Dedifferentiated amniotic fluid mesenchymal stem cell (primary cell): ENCODE data around the gene RPS5.
A peak's percentile ranks its signal among the peaks of the same experiment; 100 is the strongest.
"Not testable (repeated sequence)": the region's sequence is repeated elsewhere in the genome, so short reads cannot be mapped to it uniquely, and the experiment has no call there.

Source experiments
- DNase-seq: peaks from one replicate; pipeline ENCODE4 v3.0.0-alpha.2; 2016; ENCODE audit errors: extremely low spot score

RPS5 gene

DNA sequence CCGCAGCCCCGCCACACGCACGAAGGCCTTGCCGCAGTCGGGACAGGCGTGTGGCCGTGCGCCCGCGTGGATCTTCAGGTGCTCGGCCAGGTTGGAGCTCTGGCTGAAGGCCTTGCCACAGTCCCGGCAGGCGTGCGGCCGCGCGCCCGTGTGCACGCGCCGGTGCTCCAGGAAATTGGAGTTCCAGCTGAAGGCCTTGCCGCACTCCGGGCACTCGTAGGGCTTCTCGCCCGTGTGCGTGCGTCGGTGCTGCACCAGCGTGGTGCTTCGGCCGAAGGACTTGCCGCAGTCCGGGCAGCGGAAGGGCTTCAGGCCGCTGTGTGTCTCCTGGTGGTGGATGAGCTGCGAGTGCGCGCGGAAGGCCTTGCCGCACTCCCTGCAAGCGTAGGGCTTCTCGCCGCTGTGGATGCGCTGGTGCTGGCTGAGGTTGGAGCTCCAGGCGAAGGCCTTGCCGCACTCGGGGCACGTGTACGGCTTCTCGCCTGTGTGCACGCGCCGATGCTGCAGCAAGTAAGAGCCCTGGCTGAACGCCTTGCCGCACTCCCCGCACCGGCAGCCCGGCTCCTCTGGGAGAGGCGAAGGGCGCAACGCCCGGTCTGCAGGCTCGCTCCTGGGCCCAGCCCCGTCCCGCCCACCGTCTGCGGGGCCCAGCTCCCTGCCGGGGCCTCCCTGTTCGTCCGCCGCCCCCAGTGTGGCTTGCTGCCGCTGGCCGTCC, 30.1 kb upstream of the RPS5 start:
- no peak for DNase-seq

DNA sequence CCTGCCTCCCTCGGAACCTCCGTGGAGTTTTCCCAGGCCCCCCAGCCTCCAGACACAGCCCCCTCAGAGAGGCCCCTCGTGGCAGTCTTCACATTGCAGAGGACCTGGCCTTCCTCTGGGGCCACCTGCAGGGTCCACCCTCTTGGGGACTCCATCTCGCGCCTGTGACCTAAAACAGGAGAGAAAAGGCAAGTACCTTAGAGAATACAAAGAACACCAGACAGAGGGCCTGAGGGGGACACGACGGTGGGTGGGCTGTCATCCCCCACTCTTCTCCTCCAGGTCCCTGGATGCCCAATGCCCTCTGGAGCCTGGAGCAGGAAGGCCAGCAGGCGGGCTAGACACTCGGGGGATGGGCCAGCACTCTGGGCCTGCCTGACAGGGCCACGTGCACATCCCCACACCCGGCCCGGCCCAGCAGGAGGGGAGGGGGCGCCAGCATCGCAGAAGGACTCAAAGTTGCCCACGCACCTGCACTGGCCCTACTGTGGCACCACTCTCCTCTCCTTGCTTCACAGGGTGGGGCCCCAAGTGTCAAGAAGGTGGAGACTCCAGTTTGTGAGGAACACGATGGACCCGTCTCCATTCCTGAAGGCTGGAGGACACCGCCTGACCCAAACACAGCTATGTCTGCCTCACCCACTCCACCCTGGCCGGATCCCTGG, 29.5 kb upstream of the RPS5 start:
- DNase-seq: no peak

DNA sequence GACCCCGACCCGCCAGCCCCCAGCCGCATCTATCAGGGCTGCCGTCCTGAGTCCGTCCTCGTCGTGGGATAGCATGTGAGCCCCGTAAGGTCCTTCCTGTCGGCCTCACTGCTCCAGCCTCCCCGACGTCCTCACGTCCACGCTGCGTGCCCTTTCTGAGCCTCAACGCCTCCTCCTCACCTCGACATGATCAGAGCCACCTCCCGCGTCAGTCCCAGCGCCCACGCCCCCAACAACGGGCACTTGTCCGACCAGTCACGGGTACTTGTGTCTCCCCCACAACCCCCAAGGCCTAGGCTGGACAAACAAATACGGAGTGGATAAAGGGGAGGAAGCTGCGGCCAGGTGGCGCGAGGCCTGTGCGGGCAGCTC, 25.2 kb upstream of the RPS5 start:
- DNase-seq: no peak

DNA sequence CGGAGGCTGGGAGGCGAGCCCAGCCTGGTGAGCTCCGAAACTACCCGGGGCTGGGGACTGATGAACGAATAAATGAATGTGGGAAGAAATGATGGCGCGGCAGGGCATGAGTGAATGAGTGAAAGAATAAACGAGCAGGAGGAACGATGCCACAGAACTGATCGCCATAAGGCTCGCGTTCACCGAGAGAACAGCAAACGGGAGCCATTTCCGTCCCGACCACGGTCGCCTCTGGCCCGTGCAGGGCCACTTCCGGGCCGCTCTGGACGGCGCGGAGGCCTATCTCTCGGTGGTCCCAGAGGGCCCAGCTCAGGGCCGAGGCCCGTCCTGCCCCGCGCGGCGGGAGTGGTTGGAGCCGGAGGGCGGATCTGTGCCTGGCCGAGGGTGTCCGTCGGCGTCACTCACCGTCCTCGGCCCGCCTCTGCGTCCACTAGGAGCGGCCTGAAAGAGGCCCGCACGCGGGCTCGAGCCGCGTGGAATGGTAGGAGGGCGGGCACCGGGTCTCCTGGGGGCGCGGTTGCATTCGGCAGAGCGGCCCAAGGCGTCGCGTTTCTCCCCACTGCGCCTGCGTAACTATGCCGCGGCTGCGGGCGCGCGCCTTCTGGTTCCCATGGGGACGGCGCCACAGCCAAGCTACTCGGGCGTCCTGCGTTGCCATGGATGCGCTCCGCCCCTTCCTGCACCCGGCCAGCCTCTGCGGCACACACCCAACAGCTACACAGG, 24.6 kb upstream of the RPS5 start, which contains the start of gene ZNF497:
Gene ZNF497 (minus strand): TSS at position 480 of the 723 bp plus-strand sequence. CDS start 5,116 bp downstream, outside the sequence.
- peak; percentile 94 for DNase-seq

DNA sequence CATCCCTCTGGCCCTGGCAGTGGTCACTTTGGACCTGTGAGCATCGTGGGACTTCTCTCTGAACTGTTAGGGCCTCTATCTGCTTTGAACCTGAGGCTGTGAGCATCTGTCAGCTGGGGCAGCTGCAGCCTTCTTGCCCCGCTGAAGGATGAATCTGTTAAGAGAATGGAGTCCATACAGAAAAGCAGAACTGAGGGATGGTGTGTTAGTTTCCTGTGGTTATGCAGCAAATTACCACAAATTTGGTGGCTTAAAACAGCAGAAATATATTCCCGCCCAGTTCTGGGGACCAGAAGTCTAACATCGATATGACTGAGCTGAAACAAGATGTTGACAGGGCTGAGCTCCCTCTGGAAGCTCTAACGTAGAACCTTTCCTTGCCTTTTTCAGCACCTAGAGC, 22.9 kb upstream of the RPS5 start:
- DNase-seq: no peak

DNA sequence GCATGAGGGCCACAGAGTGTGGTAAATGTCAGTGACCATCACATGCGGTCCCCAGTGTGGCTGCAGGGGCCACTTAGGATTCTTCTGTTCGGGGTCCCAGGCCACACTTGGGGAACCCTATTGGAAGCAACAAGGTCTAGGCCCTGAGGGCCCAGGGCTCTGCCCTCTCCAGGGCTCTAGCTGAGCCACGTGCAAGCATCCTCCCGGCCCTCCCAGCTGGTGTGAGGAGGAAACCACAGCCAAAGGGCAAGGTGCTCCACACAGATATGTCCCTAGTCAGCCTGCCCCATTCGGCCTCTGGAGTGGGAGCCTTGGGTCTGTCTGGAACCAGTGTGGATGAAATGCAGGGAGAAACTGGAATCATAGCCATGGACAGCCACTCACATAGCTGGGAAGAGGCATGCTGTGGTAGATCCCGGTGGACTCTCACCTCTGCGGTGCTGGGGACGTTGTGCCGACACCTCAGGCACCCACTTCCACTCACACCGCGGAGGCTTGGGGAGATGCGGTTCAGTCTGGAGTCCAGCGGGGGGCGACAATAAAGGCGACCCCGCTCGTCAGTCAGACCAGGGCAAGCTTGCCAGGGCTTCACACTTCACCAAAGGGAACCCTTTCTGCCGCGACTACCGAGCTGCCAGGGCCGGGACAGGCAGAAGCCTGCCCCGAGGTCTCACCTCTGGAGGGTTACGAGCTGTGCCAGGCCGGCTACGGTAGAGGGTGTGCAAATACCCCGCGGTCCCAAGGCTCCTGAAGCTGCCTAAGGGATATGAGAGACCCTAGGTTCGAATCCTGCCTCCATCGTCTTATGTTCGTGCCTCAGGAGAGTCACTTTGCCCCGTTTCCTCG, 20.3 kb upstream of the RPS5 start:
- DNase-seq: no peak

DNA sequence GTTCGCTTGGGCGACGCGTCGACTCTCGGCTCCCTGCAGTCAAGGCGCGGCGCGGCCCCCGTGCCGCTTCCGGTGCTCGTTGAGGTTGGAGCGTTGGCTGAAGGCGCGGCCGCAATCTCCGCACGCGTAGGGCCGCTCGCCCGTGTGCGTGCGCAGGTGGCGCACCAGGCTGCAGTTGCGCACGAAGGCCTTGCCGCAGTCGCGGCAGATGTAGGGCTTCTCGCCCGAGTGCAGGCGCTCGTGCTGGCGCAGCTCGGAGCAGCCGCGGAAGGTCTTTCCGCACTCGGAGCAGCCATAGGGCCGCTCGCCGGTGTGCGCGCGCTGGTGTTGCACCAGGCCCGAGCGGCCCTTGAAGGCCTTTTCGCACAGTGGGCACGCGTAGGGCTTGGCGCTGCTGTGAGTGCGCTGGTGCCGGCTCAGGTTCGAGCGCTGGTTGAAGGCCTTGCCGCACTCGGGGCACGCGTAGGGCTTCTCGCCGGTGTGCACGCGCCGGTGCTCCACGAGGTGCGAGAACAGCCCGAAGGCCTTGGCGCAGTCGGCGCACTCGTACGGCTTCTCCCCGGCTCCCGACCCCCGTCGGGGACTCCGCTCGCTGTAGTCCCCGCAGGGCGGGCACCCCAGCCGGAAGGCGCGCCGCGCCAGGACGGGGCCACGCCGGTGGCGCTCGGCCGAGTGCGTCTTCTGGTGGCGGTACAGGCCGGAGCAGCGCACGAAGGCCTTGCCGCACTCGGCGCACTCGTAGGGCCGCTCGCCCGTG, 19.2 kb upstream of the RPS5 start:
- DNase-seq: no peak

DNA sequence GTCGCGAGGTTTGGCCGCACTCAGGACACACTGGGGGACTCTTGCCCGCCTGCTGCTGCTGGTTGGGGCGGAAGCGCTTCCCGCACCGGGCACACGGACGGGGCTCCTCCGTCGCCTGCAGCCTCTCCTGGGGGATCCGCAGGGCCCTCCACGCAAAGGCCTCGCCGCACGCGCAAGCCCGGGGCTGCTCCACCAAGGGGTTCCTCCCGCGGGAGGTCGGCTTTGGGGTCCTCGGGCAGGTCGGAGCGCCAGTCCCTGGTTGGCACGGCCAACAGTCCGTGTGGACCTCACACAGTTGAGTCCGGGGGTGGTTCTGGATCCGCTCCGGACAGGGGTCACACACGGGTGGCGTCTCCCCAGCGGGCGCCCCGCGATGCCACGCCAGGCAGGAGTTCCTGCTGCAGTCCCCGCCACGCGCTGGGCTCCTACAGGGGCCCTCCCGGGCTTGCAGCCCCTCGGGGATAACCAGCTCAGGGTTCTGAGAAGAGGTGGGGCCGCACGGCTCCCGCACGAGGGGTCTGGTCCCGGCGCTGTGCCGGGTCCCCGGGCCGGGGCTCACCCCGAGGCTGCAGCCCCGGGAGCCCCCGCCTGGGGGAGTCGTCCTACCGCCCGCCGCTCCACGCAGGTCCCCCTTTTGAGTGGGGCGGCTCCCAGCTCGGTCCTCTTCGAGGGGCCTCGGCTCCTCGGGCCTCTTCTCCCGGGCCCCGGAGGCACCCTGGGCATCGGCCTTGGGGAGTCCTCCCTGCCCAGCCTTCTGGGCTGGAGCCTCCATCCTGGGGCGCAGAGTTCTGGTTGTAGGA, 18.3 kb upstream of the RPS5 start:
- no peak for DNase-seq

DNA sequence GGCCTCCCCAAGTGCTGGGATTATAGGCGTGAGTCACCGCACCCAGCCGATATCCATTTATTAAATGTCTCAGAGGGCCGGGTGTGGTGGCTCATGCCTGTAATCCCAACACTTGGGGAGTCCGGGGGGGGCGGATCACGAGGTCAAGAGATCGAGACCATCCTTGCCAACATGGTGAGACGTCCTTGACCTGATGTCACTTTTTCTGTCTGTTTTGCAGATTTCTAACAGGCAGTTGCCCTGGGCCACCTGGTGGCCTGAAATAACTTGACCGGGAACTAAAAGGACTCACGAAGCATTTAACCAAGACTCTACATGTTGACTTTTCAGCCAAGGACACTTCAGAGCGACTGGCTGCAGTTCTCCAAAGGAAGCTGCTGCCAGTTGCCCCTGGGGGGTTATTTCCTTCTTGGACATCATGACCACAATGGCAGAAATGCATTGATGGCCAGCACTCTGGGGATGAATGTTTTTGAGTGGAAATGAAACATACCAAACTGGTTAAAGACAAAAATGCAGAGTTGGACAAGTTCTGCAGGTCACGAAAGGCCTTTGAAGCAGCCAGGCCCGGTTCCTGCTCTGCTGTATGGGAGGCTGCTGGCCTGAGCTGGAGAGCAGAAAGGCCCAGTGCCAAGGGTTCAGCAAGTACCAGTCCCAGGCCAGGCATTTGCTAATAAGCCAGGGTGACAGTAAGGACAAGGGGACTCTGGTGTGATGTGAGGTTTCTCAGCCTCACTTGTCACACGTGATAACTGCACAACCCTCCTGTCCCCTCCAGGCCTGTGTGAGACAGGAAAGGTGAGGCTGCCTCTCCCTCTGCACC, 14.5 kb upstream of the RPS5 start:
- no peak for DNase-seq

DNA sequence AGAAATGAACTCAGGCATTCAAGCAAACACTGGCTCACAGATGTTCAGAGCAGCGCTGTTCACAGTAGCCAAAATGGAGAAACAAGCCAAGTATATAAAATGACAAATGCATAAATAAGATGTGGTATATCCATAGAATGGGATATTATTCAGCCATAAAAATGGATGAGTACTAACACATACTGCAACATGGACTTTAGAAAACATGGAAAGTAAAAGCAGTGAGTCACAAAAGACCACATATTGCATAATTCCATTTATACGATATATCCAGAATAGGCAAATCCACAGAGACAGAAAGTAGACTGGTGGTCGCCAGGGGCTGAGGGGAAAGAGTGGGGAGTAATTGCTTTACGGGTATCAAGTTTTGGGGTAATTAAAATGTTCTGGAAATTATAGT, 12.9 kb upstream of the RPS5 start:
- no peak for DNase-seq

DNA sequence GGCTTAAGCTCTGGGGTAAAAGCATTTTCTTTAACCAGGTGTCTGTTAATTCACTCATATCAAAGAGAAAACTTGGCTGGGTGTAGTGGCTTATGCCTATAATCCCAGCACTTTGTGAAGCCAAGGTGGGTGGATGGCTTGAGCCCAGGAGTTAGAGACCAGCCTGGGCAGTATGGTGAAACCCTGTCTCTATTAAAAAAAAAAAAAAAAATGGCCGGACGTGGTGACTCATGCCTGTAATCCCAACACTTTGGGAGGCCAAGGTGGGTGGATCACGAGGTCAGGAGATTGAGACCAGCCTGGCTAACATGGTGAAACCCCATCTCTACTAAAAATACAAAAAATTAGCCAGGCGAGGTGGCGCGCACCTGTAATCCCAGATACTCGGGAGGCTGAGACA, 10.3 kb upstream of the RPS5 start:
- DNase-seq: not testable (repeated sequence)

DNA sequence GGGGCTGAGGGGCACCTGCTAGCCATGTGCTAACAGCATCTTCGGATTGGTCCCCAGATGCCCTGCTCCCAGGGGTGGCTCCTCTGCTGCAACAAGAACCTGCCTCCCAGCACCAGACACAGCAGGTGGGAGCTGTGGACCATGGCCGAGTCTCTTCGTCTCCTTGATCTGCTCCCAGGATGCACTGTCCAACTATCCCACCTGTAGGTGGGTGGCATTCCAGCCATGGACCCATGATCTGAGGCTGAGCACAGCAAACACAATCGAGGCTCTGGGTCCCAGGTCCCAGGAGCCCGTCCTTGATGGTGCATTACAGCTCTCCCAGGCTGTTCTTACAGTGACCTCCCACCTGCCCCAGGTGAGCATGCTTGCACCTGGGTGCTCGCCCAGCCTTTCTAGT, 7.8 kb upstream of the RPS5 start:
- no peak for DNase-seq

DNA sequence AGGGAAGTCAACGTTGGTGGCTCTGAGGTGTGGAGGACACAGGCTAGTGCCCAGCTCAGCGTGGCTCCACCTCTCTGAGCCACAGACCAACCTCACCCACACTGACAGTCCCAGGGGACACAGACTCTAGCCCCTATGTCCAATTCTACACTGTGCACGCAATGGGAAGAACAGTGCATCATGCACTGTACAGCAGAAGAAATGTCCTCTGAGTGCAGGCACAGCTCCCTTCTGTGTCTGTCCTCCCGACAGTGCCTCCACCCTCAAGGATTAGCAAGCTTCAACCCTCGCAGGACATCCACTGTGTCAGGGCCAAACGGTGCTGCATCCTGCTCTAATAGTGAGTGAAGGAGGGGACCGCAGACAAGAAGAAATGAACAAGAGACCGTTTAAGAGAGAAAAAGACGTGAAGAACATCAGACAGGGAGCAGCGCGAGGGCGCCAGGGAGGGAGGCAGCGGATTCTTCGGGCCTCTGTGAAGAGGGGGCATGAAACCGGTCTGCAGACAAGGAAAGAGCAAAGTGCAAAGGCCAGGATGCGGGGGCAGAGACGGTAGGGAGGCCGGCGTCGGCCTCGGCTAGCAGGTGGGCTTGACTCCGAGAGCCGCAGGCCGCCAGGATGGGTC, 6.9 kb upstream of the RPS5 start:
- DNase-seq: no peak

DNA sequence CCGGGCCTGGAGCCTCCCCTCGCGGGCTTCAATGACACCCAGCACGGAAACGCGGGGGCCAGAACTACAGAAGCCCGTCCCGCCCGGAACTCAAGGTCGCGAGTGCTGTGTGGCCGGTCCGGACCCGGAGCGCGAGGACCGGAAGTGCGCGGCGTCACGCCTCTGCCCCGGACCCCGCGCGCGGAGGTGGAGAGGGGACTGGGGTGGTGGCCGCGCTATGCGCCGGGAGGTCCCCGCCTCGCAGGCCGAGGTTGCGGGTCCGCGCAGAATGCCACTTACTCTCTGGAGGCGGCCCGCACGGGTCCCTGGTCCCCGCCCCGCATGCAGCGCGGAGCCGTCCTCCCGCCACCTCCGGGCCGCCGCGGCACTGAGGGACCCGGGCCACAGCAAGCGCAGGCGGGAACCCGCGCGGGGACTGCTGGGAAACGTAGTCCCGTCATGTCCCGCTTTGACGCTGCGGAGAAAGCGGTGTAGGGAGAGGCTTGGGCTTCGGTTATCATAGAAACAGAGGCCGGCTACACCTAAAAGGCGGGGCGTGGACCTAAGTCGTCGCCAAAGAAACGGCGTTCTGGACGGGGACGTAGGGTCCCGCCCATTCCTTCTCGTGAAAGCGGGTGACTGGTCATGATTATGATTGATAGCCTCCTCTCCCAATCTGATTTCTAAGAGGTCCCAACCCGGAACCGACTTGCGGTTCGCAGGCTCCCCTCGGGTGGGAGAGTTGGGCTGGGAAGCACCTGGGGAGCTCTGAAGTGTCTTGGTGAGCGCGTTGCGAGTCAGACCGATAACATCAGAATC, 6.2 kb upstream of the RPS5 start, which contains the start of gene ZNF837:
Gene ZNF837 (minus strand): TSS at position 369 of the 798 bp plus-strand sequence. CDS start 11,698 bp downstream, outside the sequence.
- DNase-seq: peak; percentile 100

DNA sequence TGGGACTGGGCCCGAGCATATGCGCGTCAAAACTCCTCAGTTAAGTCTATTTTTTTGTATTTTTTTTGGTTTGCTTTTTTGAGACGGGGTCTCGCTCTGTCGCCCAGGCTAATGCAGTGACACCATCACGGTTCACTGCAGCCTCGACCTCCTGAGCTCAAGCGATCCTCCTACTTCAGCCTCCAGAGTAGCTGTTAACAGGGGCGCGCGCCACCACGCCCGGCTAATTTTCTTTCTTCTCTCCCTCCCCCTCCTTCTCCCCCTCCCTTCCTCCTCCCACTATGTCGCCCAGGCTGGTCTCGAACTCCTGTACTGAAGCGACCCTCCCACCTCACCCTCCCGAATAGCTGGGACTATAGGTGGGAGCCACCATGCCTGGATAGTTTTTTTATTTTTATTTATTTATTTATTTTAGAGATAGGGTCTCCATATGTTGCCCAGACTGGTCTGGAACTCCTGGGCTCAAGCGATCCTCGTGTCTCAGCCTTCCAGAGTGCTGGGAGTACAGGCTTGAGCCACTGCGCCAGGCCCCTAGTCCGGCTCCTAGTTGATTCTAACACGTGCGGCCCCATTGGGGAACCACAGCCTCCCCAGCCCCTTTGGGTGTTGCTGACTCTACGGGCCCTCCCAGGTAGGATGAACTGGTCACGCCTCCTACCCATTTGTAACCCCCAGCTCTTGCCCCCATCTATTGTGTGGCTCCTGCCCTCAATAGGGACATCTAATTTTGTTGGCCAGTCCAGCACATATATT, 5.4 kb upstream of the RPS5 start:
- DNase-seq: no peak

DNA sequence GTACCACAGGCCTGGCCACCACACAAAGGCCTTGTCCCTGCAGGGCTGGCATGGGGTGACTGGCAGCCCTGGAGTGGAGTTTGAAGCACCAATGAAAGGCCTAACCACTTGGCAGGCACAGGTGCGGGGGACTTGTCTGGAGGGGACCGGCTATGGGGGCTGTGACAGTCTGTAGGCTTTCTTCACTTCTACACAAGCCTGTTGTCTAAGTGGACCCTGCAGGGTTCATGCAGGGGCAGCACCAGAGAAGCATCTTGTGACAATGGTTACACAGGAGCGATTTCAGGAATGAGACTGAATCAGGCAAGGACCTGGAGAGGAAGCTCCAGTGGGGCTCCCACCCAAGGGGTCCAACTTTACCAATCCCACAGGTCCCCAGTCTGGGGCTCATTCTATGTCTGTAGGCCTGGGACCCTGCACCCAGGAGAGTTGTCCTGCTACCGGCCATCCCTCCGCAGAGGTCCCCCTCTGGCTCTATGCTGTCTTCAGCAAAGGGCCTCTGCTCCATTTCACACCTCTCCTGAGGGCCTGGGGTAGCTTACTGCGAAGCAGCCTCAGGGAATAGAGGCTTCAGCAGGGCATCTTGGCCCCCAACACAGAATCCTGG, 4.0 kb upstream of the RPS5 start:
- no peak for DNase-seq

DNA sequence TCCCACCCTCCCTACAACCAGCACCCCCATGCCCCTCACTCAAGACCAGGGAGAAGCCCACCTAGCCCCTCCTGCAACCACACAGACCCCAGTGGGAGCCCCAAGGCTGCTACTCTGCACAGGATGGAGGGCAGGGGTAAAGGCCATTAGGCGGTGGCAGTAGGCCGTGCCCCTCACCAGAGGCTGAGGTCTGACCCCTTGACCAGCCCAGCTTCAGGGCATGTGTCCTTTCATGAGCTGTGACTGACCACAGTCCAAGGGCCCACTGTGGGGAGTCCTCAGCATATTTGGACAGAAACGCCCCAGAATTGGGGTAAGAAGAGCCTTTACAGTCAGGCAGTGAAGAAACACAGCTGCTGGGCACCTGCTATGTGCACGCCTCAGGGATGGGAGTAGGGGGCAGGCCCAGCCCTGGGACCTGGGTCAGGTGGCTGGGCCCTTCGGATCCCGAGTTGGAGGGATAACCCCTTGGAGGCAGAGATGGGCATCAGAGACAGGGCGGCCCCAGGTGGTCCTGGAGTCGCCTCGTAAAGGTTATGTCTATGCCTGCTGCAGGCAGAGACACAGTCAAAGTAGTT, 1.7 kb upstream of the RPS5 start:
- DNase-seq: no peak
